Osteoblast (primary cell): ENCODE data around the gene BAIAP3. TPM values are rescaled to one million over a fixed set of nuclear protein-coding genes. Genes with fewer than 3 reads are reported as not detected.
A peak's percentile ranks its signal among the peaks of the same experiment; 100 is the strongest.

Source experiments
- DNase-seq: peaks from one replicate; pipeline ENCODE4 v3.0.0; 2011; ENCODE audit warnings: low spot score, mixed read lengths; ENCODE audit not compliant: insufficient read length; ENCODE audit errors: missing footprints
- H2AFZ ChIP-seq: 2 replicates; pipeline ENCODE4 v1.6.0; 2011; ENCODE audit warnings: mild to moderate bottlenecking, low read length
- H3K27ac ChIP-seq: 2 replicates; pipeline ENCODE4 v1.5.1; 2011; ENCODE audit warnings: mild to moderate bottlenecking, low read depth, low read length, moderate library complexity
- H3K27me3 ChIP-seq: 2 replicates; pipeline ENCODE4 v1.6.0; 2012; ENCODE audit warnings: mild to moderate bottlenecking, control low read depth, inconsistent platforms, low read length, moderate library complexity; ENCODE audit not compliant: insufficient read depth
- H3K36me3 ChIP-seq: 2 replicates; pipeline ENCODE4 v1.5.1; 2011; ENCODE audit warnings: mild to moderate bottlenecking, low read length, control low read depth, moderate library complexity; ENCODE audit not compliant: insufficient read depth
- H3K4me1 ChIP-seq: 2 replicates; pipeline ENCODE4 v1.5.1; 2011; ENCODE audit warnings: mild to moderate bottlenecking, low read length, control low read depth, moderate library complexity; ENCODE audit not compliant: insufficient read depth
- H3K4me2 ChIP-seq: 2 replicates; pipeline ENCODE4 v1.6.0; 2011; ENCODE audit warnings: mild to moderate bottlenecking, low read length; ENCODE audit not compliant: insufficient read depth
- H3K4me3 ChIP-seq: fragments of 200-600 bp; sonication (generic); 3 replicates; pipeline ENCODE4 v1.5.1; 2012; ENCODE audit warnings: mild to moderate bottlenecking, low read length, inconsistent platforms; ENCODE audit not compliant: insufficient read depth
- H3K79me2 ChIP-seq: 2 replicates; pipeline ENCODE4 v1.6.0; 2012; ENCODE audit warnings: mild to moderate bottlenecking, low read length, control low read depth, inconsistent platforms; ENCODE audit not compliant: insufficient read depth
- H3K9me3 ChIP-seq: 2 replicates; pipeline ENCODE4 v1.5.1; 2011; ENCODE audit warnings: low read depth, low read length, control low read depth
- H4K20me1 ChIP-seq: 2 replicates; pipeline ENCODE4 v1.6.0; 2012; ENCODE audit warnings: mild to moderate bottlenecking, low read length, control low read depth; ENCODE audit not compliant: insufficient read depth
- total RNA-seq: library from RNA; depleted of rRNA; stranded (reverse); fragments of >200 nt; gene quantifications from 2 replicates; pipeline ENCODE4 v1.2.3, GENCODE V29; 2012
- TF ChIP-seq, protein P1 (sequence below): IDR thresholded peaks from 2 replicates; pipeline ENCODE4 v1.5.1; 2011; ENCODE audit warnings: mild to moderate bottlenecking, low read depth, low read length, moderate library complexity; ENCODE audit errors: extremely low read depth

Gene BAIAP3
- total RNA-seq, 1 donor, result under 0.01 TPM

GRCh38 chr16:1335996-1336395 is 2.6 kb downstream of the BAIAP3 start:
- H3K4me2 ChIP-seq, result no peak overlapping the region
- H3K27me3 ChIP-seq, result peaks cover 52% of the 10 kb centered on the region
- H3K27ac ChIP-seq, result no peak overlapping the region
- no peaks in the 10 kb centered on the region for H4K20me1 ChIP-seq
- H3K9me3 ChIP-seq, result no peaks in the 10 kb centered on the region
- H3K36me3 ChIP-seq, result no peaks in the 10 kb centered on the region
- H2AFZ ChIP-seq, result no peak overlapping the region
- no peaks in the 10 kb centered on the region for H3K79me2 ChIP-seq
- TF ChIP-seq, protein P1, sequence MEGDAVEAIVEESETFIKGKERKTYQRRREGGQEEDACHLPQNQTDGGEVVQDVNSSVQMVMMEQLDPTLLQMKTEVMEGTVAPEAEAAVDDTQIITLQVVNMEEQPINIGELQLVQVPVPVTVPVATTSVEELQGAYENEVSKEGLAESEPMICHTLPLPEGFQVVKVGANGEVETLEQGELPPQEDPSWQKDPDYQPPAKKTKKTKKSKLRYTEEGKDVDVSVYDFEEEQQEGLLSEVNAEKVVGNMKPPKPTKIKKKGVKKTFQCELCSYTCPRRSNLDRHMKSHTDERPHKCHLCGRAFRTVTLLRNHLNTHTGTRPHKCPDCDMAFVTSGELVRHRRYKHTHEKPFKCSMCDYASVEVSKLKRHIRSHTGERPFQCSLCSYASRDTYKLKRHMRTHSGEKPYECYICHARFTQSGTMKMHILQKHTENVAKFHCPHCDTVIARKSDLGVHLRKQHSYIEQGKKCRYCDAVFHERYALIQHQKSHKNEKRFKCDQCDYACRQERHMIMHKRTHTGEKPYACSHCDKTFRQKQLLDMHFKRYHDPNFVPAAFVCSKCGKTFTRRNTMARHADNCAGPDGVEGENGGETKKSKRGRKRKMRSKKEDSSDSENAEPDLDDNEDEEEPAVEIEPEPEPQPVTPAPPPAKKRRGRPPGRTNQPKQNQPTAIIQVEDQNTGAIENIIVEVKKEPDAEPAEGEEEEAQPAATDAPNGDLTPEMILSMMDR, result no peak
- no peak overlapping the region for H3K4me3 ChIP-seq
- H3K4me1 ChIP-seq, result no peaks in the 10 kb centered on the region
- DNase-seq, result no peak

DNA sequence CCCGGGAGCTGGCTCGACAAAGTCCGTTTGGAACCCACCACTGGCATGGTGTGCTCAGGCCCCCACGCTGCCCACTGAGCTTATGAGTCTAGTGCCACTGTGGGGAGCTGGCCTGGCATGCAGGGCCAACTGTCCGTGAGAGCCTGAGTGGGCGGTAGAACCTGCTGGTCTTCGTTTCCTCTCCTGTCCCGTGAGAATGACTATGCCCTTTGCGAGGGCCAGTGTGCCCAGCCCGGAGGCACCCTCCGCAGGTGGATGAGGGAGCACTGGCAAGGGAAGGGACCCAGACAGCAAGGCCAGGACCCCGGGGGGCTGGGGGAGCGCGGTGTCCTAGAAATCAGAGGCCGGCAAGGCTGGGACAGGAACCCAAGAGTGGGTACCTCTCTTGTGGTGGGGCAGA is 3.2 kb downstream of the BAIAP3 start:
- H3K4me2 ChIP-seq, result no peak overlapping the region
- H3K27ac ChIP-seq, result no peak overlapping the region
- no peaks in the 10 kb centered on the region for H3K79me2 ChIP-seq
- H3K4me1 ChIP-seq, result no peaks in the 10 kb centered on the region
- no peak overlapping the region for H2AFZ ChIP-seq
- H4K20me1 ChIP-seq, result no peaks in the 10 kb centered on the region
- peaks cover 46% of the 10 kb centered on the region for H3K27me3 ChIP-seq
- H3K36me3 ChIP-seq, result no peaks in the 10 kb centered on the region
- no peak for DNase-seq
- no peaks in the 10 kb centered on the region for H3K9me3 ChIP-seq
- no peak overlapping the region for H3K4me3 ChIP-seq
- TF ChIP-seq, protein P1, result no peak

GRCh38 chr16:1337486-1337885 is 4.0 kb downstream of the BAIAP3 start:
- H3K4me3 ChIP-seq, result no peak overlapping the region
- no peak overlapping the region for H3K27ac ChIP-seq
- H3K4me2 ChIP-seq, result no peak overlapping the region
- no peaks in the 10 kb centered on the region for H4K20me1 ChIP-seq
- no peaks in the 10 kb centered on the region for H3K79me2 ChIP-seq
- no peak for DNase-seq
- H2AFZ ChIP-seq, result no peak overlapping the region
- peaks cover 40% of the 10 kb centered on the region for H3K27me3 ChIP-seq
- no peaks in the 10 kb centered on the region for H3K9me3 ChIP-seq
- H3K4me1 ChIP-seq, result no peaks in the 10 kb centered on the region
- no peaks in the 10 kb centered on the region for H3K36me3 ChIP-seq
- TF ChIP-seq, protein P1, result no peak

DNA sequence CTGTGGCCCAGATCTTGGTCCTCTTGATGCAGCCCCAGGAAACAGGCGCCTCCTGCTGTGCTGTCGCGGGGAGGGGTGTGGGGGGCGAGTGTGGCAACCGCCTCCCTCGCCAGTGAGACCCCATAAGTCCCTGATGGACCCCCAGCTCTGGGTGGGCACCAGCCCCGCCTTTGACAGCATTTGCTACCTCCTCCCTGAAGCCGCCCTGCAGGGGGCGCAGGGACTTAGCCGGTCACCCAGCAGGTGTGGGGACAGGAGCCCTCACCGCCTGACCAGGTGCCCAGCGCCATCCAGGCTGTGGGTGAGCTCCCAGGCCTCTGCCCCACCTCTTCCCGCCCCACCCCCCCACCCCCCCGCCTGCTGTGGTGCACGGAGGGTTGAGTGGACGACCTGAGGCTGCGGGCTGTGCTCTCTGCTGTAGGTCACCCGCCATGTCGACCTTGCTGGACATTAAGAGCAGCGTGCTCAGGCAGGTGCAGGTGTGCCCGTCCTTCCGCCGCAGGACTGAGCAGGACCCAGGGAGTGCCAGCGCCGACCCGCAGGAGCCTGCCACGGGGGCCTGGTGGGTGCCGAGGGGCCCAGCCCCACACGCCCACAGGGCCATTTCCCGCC is 4.8 kb downstream of the BAIAP3 start:
- no peak overlapping the region for H2AFZ ChIP-seq
- peaks cover 35% of the 10 kb centered on the region for H3K27me3 ChIP-seq
- H3K36me3 ChIP-seq, result no peaks in the 10 kb centered on the region
- DNase-seq, result no peak
- H4K20me1 ChIP-seq, result no peaks in the 10 kb centered on the region
- no peak overlapping the region for H3K4me3 ChIP-seq
- no peaks in the 10 kb centered on the region for H3K9me3 ChIP-seq
- no peak overlapping the region for H3K4me2 ChIP-seq
- no peaks in the 10 kb centered on the region for H3K79me2 ChIP-seq
- no peaks in the 10 kb centered on the region for H3K4me1 ChIP-seq
- H3K27ac ChIP-seq, result no peak overlapping the region
- TF ChIP-seq, protein P1, result peak; percentile 23
